Mesendoderm (in vitro differentiated cells): Measurements from ENCODE around the gene MAST4.

Experiments used
- DNase-seq: peaks from one replicate; pipeline ENCODE4 v3.0.0; 2013
- H2AK5ac ChIP-seq: 2 replicates; pipeline ENCODE4 v1.6.1; 2013; ENCODE audit warnings: low read length, inconsistent platforms
- H2BK120ac ChIP-seq: 2 replicates; pipeline ENCODE4 v1.6.1; 2013; ENCODE audit warnings: low read depth, mild to moderate bottlenecking, low read length, moderate library complexity, mixed read lengths
- H2BK15ac ChIP-seq: replicated peaks from 2 replicates; pipeline ENCODE4 v1.6.1; 2013; ENCODE audit warnings: low read depth, mild to moderate bottlenecking, moderate library complexity
- H2BK5ac ChIP-seq: 2 replicates; pipeline ENCODE4 v1.6.1; 2013; ENCODE audit warnings: low read length, inconsistent platforms
- H3K18ac ChIP-seq: 2 replicates; pipeline ENCODE4 v1.6.1; 2013; ENCODE audit warnings: mild to moderate bottlenecking, low read length, mixed read lengths
- H3K23ac ChIP-seq: one replicate; pipeline ENCODE4 v1.6.1; 2013; ENCODE audit warnings: low read length
- H3K27ac ChIP-seq: 2 replicates; pipeline ENCODE4 v1.5.1; 2013; ENCODE audit warnings: low read depth, mild to moderate bottlenecking, inconsistent platforms, low read length, moderate library complexity
- H3K27me3 ChIP-seq: 2 replicates; pipeline ENCODE4 v1.6.1; 2013; ENCODE audit warnings: low read length, control low read depth, mild to moderate bottlenecking, inconsistent platforms; ENCODE audit not compliant: insufficient read depth, poor library complexity
- H3K36me3 ChIP-seq: 2 replicates; pipeline ENCODE4 v1.6.1; 2013; ENCODE audit warnings: low read length, inconsistent platforms; ENCODE audit not compliant: control insufficient read depth, insufficient read depth
- H3K4ac ChIP-seq: one replicate; pipeline ENCODE4 v1.6.1; 2013; ENCODE audit warnings: low read depth, mild to moderate bottlenecking, low read length, moderate library complexity
- H3K4me1 ChIP-seq: 2 replicates; pipeline ENCODE4 v1.6.1; 2013; ENCODE audit warnings: low read depth, low read length, inconsistent platforms; ENCODE audit not compliant: control insufficient read depth
- H3K4me2 ChIP-seq: 2 replicates; pipeline ENCODE4 v1.6.1; 2013; ENCODE audit warnings: low read length
- H3K4me3 ChIP-seq: 2 replicates; pipeline ENCODE4 v1.5.1; 2013; ENCODE audit warnings: mild to moderate bottlenecking, low read length
- H3K56ac ChIP-seq: one replicate; pipeline ENCODE4 v1.6.1; 2013; ENCODE audit warnings: low read length
- H3K79me1 ChIP-seq: 2 replicates; pipeline ENCODE4 v1.6.1; 2013; ENCODE audit warnings: low read length, inconsistent platforms
- H3K79me2 ChIP-seq: 2 replicates; pipeline ENCODE4 v1.6.1; 2013; ENCODE audit warnings: mild to moderate bottlenecking, low read length; ENCODE audit not compliant: control insufficient read depth, insufficient read depth
- H3K9ac ChIP-seq: 2 replicates; pipeline ENCODE4 v1.6.1; 2013; ENCODE audit warnings: low read length, inconsistent platforms
- H4K5ac ChIP-seq: one replicate; pipeline ENCODE4 v1.6.1; 2013; ENCODE audit warnings: low read length
- H4K8ac ChIP-seq: one replicate; pipeline ENCODE4 v1.6.1; 2013; ENCODE audit warnings: low read depth, mild to moderate bottlenecking, control low read depth, low read length, moderate library complexity
- WGBS: extraction: QIAGEN DNeasy Blood & Tissue Kit; methylation state at CpG from one replicate; pipeline ENCODE4 v1.1.7; 2013; ENCODE audit warnings: low lambda C conversion rate, missing lambda C conversion rate; ENCODE audit not compliant: insufficient coverage; ENCODE audit errors: extremely low coverage; 5-methylcytosine and 5-hydroxymethylcytosine counted together

MAST4 gene

DNA sequence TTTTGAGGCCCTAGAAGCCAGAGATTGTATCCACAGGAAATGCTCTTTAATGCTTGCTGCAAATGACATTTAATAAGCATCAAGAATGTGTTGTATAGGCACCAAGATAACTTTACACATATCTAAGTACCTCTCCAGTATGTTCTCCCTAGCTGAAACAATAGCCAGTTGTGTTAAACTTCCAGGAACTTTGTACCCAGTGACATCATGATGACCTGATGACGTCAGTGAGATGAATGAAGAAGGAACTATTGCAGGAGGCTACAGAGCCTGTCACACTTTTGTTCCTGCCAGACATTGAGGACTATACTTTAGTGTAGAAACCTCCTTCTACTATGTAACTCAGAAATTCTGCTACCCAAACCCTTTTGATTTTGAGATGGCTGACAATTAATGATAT, 470.6 kb downstream of the MAST4 start:
- Histone ChIP-seq H3K27ac (no peak overlapping the region), H2BK5ac (no peak overlapping the region), H3K18ac (no peak overlapping the region), H3K79me2 (no peaks in the 10 kb centered on the region), H3K4ac (no peak overlapping the region), H2BK15ac (no peak overlapping the region), H3K9ac (no peak overlapping the region), H4K8ac (no peak overlapping the region), H4K5ac (no peak overlapping the region), H3K4me1 (no peaks in the 10 kb centered on the region), H2BK120ac (no peak overlapping the region), H2AK5ac (no peak overlapping the region), H3K4me2 (no peak overlapping the region), H3K36me3 (no peaks in the 10 kb centered on the region), H3K27me3 (no peaks in the 10 kb centered on the region), H3K56ac (no peak overlapping the region), H3K79me1 (no peaks in the 10 kb centered on the region), H3K23ac (no peak overlapping the region), H3K4me3 (no peak overlapping the region)
- no CpG with 5 or more reads among the region's 1 CpG for WGBS
- DNase-seq: no peak

DNA sequence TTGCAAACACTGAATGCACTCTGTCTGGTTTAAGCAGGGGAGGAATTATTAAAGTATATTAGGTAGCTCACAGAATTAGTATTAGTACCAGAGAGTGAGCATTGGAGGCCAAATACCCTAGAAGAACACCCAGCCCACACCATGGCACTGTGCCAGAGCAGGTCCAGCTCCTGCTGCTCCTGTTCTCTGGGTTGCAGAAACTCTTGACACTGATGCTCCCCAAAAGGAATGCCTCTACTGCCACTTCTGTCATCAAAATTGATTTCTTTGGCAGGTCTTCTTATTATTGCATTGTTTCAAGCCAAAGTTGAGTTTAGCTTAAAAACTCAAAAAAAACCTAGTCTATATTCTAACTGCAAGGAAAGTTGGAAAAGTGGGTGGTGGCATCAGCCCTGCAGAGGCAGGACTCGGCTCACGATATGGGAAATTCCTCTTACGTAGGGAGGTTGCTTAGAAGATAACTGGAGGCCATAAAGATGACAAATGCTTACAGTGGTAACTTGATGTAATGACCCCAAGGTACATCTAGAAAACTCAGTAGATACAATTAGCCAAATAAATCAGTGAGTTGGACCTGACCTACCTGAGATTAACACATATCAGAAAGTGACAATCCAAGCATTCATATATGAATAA, 477.0 kb downstream of the MAST4 start:
- H3K18ac ChIP-seq: no peak overlapping the region
- no peak overlapping the region for H4K5ac ChIP-seq
- H3K4me1 ChIP-seq: no peaks in the 10 kb centered on the region
- no peak overlapping the region for H3K23ac ChIP-seq
- H3K36me3 ChIP-seq: no peaks in the 10 kb centered on the region
- no peak overlapping the region for H3K27ac ChIP-seq
- no peaks in the 10 kb centered on the region for H3K79me2 ChIP-seq
- no peak overlapping the region for H3K56ac ChIP-seq
- H2BK15ac ChIP-seq: no peak overlapping the region
- H2BK5ac ChIP-seq: no peak overlapping the region
- no peak overlapping the region for H3K4me2 ChIP-seq
- no peak overlapping the region for H3K9ac ChIP-seq
- H2AK5ac ChIP-seq: no peak overlapping the region
- H3K79me1 ChIP-seq: no peaks in the 10 kb centered on the region
- no peaks in the 10 kb centered on the region for H3K27me3 ChIP-seq
- H3K4ac ChIP-seq: no peak overlapping the region
- no CpG with 5 or more reads among the region's 3 CpGs for WGBS
- DNase-seq: no peak
- H3K4me3 ChIP-seq: no peak overlapping the region
- H4K8ac ChIP-seq: no peak overlapping the region
- H2BK120ac ChIP-seq: no peak overlapping the region

DNA sequence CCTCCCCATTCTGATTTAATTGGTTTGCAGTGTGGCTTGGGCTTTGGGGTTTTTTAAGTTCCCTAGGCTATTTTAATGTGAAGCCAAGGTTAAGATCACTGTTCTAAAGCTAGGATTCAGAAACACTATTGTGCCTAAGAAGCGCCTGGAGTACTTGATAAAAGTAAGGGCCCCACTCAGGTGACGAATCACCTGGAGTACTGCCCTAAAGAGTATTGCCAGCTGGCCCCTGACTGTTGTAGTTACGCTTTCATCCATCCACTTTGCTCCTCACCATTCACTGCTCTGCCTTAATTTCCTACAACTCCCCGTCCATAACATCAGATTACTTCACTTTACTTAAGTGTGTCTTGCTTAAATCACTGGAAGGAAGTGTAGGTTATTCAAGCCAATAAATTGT, 481.1 kb downstream of the MAST4 start:
- Histone ChIP-seq H2BK15ac (no peak overlapping the region), H2BK120ac (no peak overlapping the region), H3K4me2 (no peak overlapping the region), H4K5ac (no peak overlapping the region), H3K27ac (no peak overlapping the region), H3K56ac (no peak overlapping the region), H3K23ac (no peak overlapping the region), H3K4ac (no peak overlapping the region), H2AK5ac (no peak overlapping the region), H3K4me3 (no peak overlapping the region), H2BK5ac (no peak overlapping the region), H3K18ac (no peak overlapping the region), H3K27me3 (no peaks in the 10 kb centered on the region), H3K79me2 (no peaks in the 10 kb centered on the region), H3K36me3 (no peaks in the 10 kb centered on the region), H4K8ac (no peak overlapping the region), H3K4me1 (no peaks in the 10 kb centered on the region), H3K79me1 (no peaks in the 10 kb centered on the region), H3K9ac (no peak overlapping the region)
- WGBS: no CpG with 5 or more reads among the region's 4 CpGs
- no peak for DNase-seq

DNA sequence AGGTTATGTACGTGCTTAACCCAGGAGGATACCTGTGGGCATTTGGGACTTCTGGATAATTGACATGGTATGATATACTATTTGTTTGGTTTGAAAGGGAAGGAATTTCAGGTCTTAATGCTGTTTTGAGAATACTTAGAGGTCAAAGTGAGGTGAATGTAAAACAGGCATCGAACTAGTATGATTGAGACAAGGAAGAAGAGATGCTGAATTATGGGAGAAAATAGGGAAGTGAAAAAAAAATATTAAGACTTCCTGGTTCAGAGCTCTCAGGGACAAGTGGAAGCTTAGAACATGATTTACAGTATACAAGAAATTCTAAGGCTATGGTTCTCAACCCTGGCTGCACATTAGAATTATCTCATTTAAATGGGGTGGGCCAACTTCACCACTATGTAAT, 485.1 kb downstream of the MAST4 start:
- Histone ChIP-seq H2BK15ac (no peak overlapping the region), H2BK120ac (no peak overlapping the region), H3K4ac (no peak overlapping the region), H3K9ac (no peak overlapping the region), H3K4me3 (no peak overlapping the region), H3K4me1 (no peaks in the 10 kb centered on the region), H3K79me1 (no peaks in the 10 kb centered on the region), H2BK5ac (no peak overlapping the region), H3K79me2 (no peaks in the 10 kb centered on the region), H3K23ac (no peak overlapping the region), H2AK5ac (no peak overlapping the region), H3K18ac (no peak overlapping the region), H4K5ac (no peak overlapping the region), H3K4me2 (no peak overlapping the region), H4K8ac (no peak overlapping the region), H3K27ac (no peak overlapping the region), H3K36me3 (no peaks in the 10 kb centered on the region), H3K27me3 (no peaks in the 10 kb centered on the region), H3K56ac (no peak overlapping the region)
- no peak for DNase-seq
- no CpG with 5 or more reads among the region's 2 CpGs for WGBS

DNA sequence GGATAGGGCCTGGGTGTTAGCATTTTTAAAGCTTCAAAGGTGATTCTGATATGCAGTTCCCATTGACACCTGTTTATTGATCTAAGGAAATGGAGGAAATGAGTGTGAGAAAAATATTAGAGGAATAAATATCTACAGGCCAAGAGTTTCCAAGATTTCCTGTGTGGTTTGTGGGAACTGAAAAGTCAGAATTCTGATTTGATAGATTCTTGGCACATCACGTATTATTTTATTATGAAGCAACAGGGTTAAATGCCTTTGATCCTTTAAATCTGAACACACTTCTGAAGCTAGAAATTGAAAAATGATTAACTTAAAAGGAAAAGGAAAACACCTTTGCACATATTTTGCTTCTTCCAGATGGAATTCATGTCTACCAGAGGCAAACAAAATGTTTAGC, 486.7 kb downstream of the MAST4 start:
- no peak overlapping the region for H3K4ac ChIP-seq
- H3K23ac ChIP-seq: no peak overlapping the region
- no peak overlapping the region for H4K8ac ChIP-seq
- no peak overlapping the region for H2BK5ac ChIP-seq
- no peak overlapping the region for H3K9ac ChIP-seq
- H3K4me3 ChIP-seq: no peak overlapping the region
- no peak overlapping the region for H3K27ac ChIP-seq
- no peak for DNase-seq
- H3K56ac ChIP-seq: no peak overlapping the region
- H3K79me1 ChIP-seq: no peaks in the 10 kb centered on the region
- no peaks in the 10 kb centered on the region for H3K36me3 ChIP-seq
- H2AK5ac ChIP-seq: no peak overlapping the region
- H3K4me2 ChIP-seq: no peak overlapping the region
- H3K27me3 ChIP-seq: no peaks in the 10 kb centered on the region
- H3K18ac ChIP-seq: no peak overlapping the region
- H3K79me2 ChIP-seq: no peaks in the 10 kb centered on the region
- H3K4me1 ChIP-seq: no peaks in the 10 kb centered on the region
- WGBS: no CpG with 5 or more reads among the region's 1 CpG
- H2BK120ac ChIP-seq: no peak overlapping the region
- no peak overlapping the region for H4K5ac ChIP-seq
- H2BK15ac ChIP-seq: no peak overlapping the region

DNA sequence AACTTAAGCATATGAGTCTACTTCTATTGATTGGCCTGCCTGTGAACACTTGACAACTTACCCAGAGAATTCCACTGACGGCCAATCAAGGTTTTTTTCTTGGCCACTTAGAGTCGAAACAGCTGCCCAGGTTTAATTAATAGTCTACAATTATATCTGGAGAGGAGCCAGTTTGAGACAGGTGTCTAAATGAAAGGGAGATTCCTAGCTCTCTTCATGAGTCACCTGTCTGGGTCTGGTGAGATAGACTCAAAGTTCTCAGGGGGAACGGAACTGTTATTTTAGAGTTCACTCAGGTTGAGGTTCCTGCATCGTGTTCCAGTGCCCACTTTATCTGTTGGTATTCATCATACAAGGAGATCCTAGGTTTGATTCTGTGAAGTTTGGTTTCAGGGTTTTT, 489.4 kb downstream of the MAST4 start:
- Histone ChIP-seq H3K27me3 (no peaks in the 10 kb centered on the region), H4K5ac (no peak overlapping the region), H3K4me1 (no peaks in the 10 kb centered on the region), H3K18ac (no peak overlapping the region), H3K79me1 (no peaks in the 10 kb centered on the region), H3K4me3 (no peak overlapping the region), H3K4me2 (no peak overlapping the region), H3K9ac (no peak overlapping the region), H3K23ac (no peak overlapping the region), H4K8ac (no peak overlapping the region), H2BK120ac (no peak overlapping the region), H2BK5ac (no peak overlapping the region), H3K36me3 (no peaks in the 10 kb centered on the region), H3K79me2 (no peaks in the 10 kb centered on the region), H2BK15ac (no peak overlapping the region), H3K27ac (no peak overlapping the region), H2AK5ac (no peak overlapping the region), H3K56ac (no peak overlapping the region), H3K4ac (no peak overlapping the region)
- DNase-seq: no peak
- no CpG with 5 or more reads among the region's 4 CpGs for WGBS
